Thyroid gland (tissue), 4 donors: ENCODE results near the gene MAPK11. TPM values are rescaled to one million over a fixed set of nuclear protein-coding genes. Genes with fewer than 3 reads are reported as not detected.

Experiments used
- DNase-seq, 2 donors: peaks; one replicate each; pipeline ENCODE4 v3.0.0-alpha.2; 2019
- H3K27ac ChIP-seq, 3 donors: fragments of 200-600 bp; sonication (generic); 1 replicate in 2 of 3; 2 replicates in 1 of 3; pipeline ENCODE4 v1.5.1; 2016 to 2019; ENCODE audit warnings: mild to moderate bottlenecking in 1 of 3, moderate library complexity in 1 of 3
- H3K27me3 ChIP-seq: fragments of 200-600 bp; sonication (generic); one replicate; pipeline ENCODE4 v1.5.1; 2019
- H3K36me3 ChIP-seq, 2 donors: fragments of 200-600 bp; sonication (generic); one replicate each; pipeline ENCODE4 v1.5.1; 2016 to 2019
- H3K4me1 ChIP-seq, 2 donors: fragments of 200-600 bp; sonication (generic); one replicate each; pipeline ENCODE4 v1.5.1; 2017 to 2019
- H3K4me3 ChIP-seq, 3 donors: fragments of 200-600 bp; sonication (generic); replicated peaks in 1 of 3; 1 replicate in 2 of 3; 2 replicates in 1 of 3; pipeline ENCODE4 v1.5.1; 2016; ENCODE audit warnings: mild to moderate bottlenecking in 1 of 3
- H3K9me3 ChIP-seq: fragments of 200-600 bp; sonication (generic); one replicate; pipeline ENCODE4 v1.5.1; 2017
- POLR2A ChIP-seq, 2 donors: fragments of 450-650 bp; IDR thresholded peaks; one replicate each; pipeline ENCODE4 v1.6.1; 2017; ENCODE audit warnings: antibody characterized with exemption in 2 of 2, mild to moderate bottlenecking in 2 of 2, moderate library complexity in 1 of 2
- WGBS, 2 donors: methylation state at CpG; one replicate each; pipeline ENCODE4 v1.1.5; 2017; 5-methylcytosine and 5-hydroxymethylcytosine counted together
- intact Hi-C: fragments of 100-400 bp; cut with DNase I; formaldehyde crosslinking; loops from one replicate; pipeline ENCODE4 v1.15.1; 2023
- total RNA-seq, 4 donors: library from RNA; depleted of rRNA; stranded (reverse); fragments of >200 nt; gene quantifications; one replicate each; pipeline ENCODE4 v1.2.3, GENCODE V29; 2016
- TF ChIP-seq, protein P1 (sequence below), 6 experiments: fragments of 200-600 bp in 3 of 6; fragments of 450-650 bp in 3 of 6; sonication (generic) in 3 of 6; IDR thresholded peaks; one replicate each; pipeline ENCODE4 v1.5.1; 2016 to 2019; ENCODE audit warnings: antibody characterized with exemption in 6 of 6, mild to moderate bottlenecking in 2 of 6, inconsistent platforms in 1 of 6, moderate library complexity in 1 of 6

MAPK11 gene
- total RNA-seq, 4 donors from 2014 or later = 2.8 to 4.7 (median 4.0) TPM

DNA sequence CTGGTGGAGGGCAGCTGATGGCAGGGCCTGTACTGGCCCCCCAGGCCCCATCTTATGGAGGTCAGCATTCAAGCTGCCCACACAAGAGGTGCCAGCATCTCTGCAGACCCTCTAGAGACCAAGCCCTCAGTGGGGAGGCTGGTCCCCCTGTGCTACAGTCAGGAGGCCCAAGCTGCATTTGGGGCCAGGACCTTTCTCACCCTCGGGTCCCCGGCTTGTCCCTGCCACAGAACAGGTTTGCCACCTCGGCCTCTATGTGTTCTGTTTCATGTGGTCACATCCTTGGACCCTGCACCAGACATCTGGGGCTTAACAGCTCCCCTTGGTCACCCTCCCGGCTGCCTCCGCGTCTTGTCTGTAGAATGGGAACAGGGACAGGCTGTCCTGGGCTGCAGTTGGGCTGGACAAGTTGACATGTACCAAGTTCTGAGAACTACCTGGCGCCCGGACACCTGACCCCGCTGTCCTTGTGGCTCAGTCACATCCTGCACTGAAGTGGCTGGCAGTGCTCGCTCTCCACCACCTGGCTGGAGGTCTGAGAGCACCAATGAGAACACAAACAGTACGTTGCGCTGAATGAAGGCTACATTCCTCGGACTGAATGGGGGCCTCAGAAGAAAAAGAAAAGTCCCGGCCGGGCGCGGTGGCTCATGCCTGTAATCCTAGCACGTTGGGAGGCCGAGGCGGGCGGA is 40.0 kb upstream of the MAPK11 start:
- Histone ChIP-seq H3K27ac (peak overlapping the region; percentile 58 to 89 (median 72)), H3K36me3 (no peaks in the 10 kb centered on the region), H3K4me1 (peaks cover 34 to 51% of the 10 kb centered on the region in 2 donors), H3K27me3 (no peaks in the 10 kb centered on the region), H3K9me3 (no peaks in the 10 kb centered on the region), H3K4me3 (no peak overlapping the region)
- intact Hi-C loops = loop anchor here (5.0 kb wide), 1 partner anchor 33 kb away; no protein-coding TSS in a partner anchor
- TF ChIP-seq, protein P1, sequence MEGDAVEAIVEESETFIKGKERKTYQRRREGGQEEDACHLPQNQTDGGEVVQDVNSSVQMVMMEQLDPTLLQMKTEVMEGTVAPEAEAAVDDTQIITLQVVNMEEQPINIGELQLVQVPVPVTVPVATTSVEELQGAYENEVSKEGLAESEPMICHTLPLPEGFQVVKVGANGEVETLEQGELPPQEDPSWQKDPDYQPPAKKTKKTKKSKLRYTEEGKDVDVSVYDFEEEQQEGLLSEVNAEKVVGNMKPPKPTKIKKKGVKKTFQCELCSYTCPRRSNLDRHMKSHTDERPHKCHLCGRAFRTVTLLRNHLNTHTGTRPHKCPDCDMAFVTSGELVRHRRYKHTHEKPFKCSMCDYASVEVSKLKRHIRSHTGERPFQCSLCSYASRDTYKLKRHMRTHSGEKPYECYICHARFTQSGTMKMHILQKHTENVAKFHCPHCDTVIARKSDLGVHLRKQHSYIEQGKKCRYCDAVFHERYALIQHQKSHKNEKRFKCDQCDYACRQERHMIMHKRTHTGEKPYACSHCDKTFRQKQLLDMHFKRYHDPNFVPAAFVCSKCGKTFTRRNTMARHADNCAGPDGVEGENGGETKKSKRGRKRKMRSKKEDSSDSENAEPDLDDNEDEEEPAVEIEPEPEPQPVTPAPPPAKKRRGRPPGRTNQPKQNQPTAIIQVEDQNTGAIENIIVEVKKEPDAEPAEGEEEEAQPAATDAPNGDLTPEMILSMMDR (IDR thresholded peaks at IDR 0.05) = peak in 4 of 6 experiments; percentile 16 to 59 (median 30)
- TF ChIP-seq POLR2A (IDR thresholded peaks at IDR 0.05) = peak in 1 of 2 donors; percentile 36
- WGBS, 2 donors = 57 to 59% methylated on average over 21 of the region's 21 CpGs
- DNase-seq = peak; percentile 96 to 97

DNA sequence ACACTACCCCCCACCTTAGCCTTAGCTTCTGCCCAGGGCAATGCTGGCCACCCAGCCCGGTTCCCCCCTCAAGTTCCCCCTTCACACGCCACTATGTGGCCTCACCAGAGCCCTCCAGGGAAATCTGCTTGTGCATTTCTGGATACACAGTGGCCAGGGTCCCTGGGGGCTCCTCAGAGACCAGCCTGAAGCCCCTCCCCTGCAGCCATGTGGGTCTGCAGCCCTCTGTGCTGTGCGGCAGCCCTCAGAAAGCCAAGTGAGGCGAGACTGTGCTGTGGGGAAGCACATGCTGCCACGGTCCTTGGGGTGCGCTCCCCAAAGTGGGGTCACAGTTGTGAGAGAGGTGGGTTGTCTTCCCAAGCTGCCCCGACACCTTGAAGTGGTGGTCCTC is 39.4 kb upstream of the MAPK11 start:
- intact Hi-C loops = no loop called here
- H3K4me1 ChIP-seq = peaks cover 38 to 52% of the 10 kb centered on the region in 2 donors
- H3K9me3 ChIP-seq = no peaks in the 10 kb centered on the region
- no peak overlapping the region for H3K4me3 ChIP-seq
- WGBS, 2 donors = 93 to 100% methylated on average over 1 to 5 of the region's 7 CpGs
- TF ChIP-seq, protein P1 (IDR thresholded peaks at IDR 0.05) = no peak
- TF ChIP-seq POLR2A (IDR thresholded peaks at IDR 0.05) = no peak
- no peaks in the 10 kb centered on the region for H3K36me3 ChIP-seq
- DNase-seq = no peak
- H3K27me3 ChIP-seq = no peaks in the 10 kb centered on the region
- peak overlapping the region; percentile 58 to 89 (median 67) for H3K27ac ChIP-seq

DNA sequence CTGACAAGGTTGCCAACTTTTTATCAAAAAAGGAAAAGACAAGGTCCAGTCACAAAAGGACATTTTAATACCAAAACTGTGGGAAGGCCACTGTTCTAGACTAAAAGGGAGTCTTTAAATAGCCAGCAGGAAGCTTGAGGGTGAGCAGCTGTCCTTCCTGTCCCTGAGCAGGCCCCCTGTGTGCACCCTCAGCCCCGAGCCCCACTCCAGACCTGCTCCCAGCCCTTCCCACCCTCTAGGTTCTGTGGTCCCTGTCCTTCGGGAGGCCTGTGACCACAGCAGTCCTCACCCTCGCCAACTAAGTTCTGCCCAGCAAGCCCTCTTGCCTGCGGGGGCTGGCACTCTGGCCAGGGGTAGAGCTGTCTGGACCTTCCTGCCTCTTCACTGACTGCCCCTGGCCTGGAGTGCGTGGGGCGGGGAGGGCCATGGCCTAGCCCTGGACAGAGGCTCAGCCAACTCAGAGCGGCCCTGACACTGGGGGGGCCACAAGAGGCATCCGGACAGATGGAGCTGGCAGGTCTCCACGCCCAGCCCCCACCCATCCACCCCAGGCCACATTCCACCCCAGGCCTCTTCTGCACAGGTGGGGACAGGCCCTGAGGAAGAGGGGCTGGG is 38.9 kb upstream of the MAPK11 start:
- peaks cover 42 to 52% of the 10 kb centered on the region in 2 donors for H3K4me1 ChIP-seq
- 40 to 59% methylated on average over 3 to 7 of the region's 9 CpGs for WGBS, 2 donors
- H3K36me3 ChIP-seq = no peaks in the 10 kb centered on the region

DNA sequence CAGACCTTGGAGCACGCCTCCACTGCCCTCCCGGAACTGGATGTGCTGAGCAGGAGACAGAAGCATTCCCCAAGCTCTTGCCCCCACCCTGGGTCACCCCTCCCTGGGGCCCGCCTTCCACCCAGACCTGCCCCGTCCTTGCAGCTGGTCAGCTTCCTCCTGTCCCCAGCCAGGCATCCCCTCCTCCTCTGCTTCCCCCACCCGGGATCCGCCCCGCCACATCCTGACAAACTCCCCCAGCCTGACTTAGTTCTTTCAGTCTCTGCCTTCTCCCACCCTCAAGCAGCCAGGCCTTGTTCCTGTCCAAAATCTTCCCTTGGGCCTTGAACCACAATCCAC is 38.4 kb upstream of the MAPK11 start:
- H3K27me3 ChIP-seq = no peaks in the 10 kb centered on the region
- WGBS, 2 donors = 57 to 70% methylated on average over 6 to 7 of the region's 7 CpGs
- no peak overlapping the region for H3K4me3 ChIP-seq
- peaks cover 47 to 54% of the 10 kb centered on the region in 2 donors for H3K4me1 ChIP-seq
- peaks cover 0 to under 1% of the 10 kb centered on the region in 2 donors for H3K36me3 ChIP-seq
- TF ChIP-seq, protein P1 (IDR thresholded peaks at IDR 0.05) = no peak
- TF ChIP-seq POLR2A (IDR thresholded peaks at IDR 0.05) = peak in 1 of 2 donors; percentile 15
- H3K27ac ChIP-seq = peak overlapping the region; percentile 58 to 89 (median 67)
- DNase-seq = peak; percentile 51 to 64
- intact Hi-C loops = no loop called here
- no peaks in the 10 kb centered on the region for H3K9me3 ChIP-seq

More for the DNA sequence above, 38.9 kb upstream of the MAPK11 start:
- DNase-seq = peak in 1 of 2 donors; percentile 43
- Histone ChIP-seq H3K9me3 (no peaks in the 10 kb centered on the region), H3K4me3 (no peak overlapping the region), H3K27ac (peak overlapping the region; percentile 58 to 89 (median 67)), H3K27me3 (no peaks in the 10 kb centered on the region)
- intact Hi-C loops = no loop called here
- TF ChIP-seq, protein P1 (IDR thresholded peaks at IDR 0.05) = no peak
- no peak for TF ChIP-seq POLR2A (IDR thresholded peaks at IDR 0.05)
